ENCODE measurements around the gene GCSH.

GRCh38 chr16:81140930-81141780 is 45.0 kb upstream of the GCSH start:
- no peak for TF ChIP-seq POLR2A (IDR thresholded peaks at IDR 0.05)
- no peak for TF ChIP-seq CTCF (IDR thresholded peaks at IDR 0.05)
